Measurements from ENCODE around the gene TAS2R43.

- TF ChIP-seq CTCF (IDR thresholded peaks at IDR 0.05; ENCODE audit: insufficient read depth, low read depth, low read length) (no peak), EZH2 (IDR thresholded peaks at IDR 0.05; ENCODE audit: insufficient read depth, low read length) (no peak)
These were observed 13.9 kb downstream of the TAS2R43 start for GRCh38 chr12:11078246-11078645.

Measured in astrocyte (in vitro differentiated cells and primary cell).